Neural cell (in vitro differentiated cells): ENCODE measurements around the gene COG7.
"Not testable (repeated sequence)": the region's sequence is repeated elsewhere in the genome, so short reads cannot be mapped to it uniquely, and the experiment has no call there.

ENCODE experiments used
- CTCF ChIP-seq: fragments of 450-650 bp; IDR thresholded peaks from 2 replicates; pipeline ENCODE4 v1.5.1; 2014; ENCODE audit warnings: antibody characterized with exemption, mild to moderate bottlenecking, moderate library complexity; ENCODE audit not compliant: poor library complexity, severe bottlenecking
- EP300 ChIP-seq: fragments of 450-650 bp; conservative IDR thresholded peaks from 2 replicates; pipeline ENCODE4 v1.6.1; 2014; ENCODE audit warnings: antibody characterized with exemption, mild to moderate bottlenecking, moderate library complexity; ENCODE audit not compliant: poor library complexity, severe bottlenecking
- EZH2 ChIP-seq: fragments of 200-600, 300-800 bp; shearing (Covaris generic), sonication (generic); IDR thresholded peaks from 2 replicates; pipeline ENCODE4 v1.6.1; 2014; ENCODE audit warnings: antibody characterized with exemption, low read length, borderline replicate concordance, mild to moderate bottlenecking; ENCODE audit not compliant: insufficient read depth, poor library complexity, severe bottlenecking
- MXI1 ChIP-seq: fragments of 450-650 bp; conservative IDR thresholded peaks from 2 replicates; pipeline ENCODE4 v1.6.1; 2014; ENCODE audit warnings: antibody characterized with exemption, mild to moderate bottlenecking; ENCODE audit not compliant: poor library complexity, severe bottlenecking
- RAD21 ChIP-seq: fragments of 450-650 bp; conservative IDR thresholded peaks from 2 replicates; pipeline ENCODE4 v1.6.1; 2014; ENCODE audit warnings: antibody characterized with exemption, mild to moderate bottlenecking, moderate library complexity
- SMC3 ChIP-seq: fragments of 450-650 bp; conservative IDR thresholded peaks from 2 replicates; pipeline ENCODE4 v1.6.1; 2014; ENCODE audit warnings: antibody characterized with exemption, mild to moderate bottlenecking, moderate library complexity; ENCODE audit not compliant: poor library complexity
- TAF1 ChIP-seq: IDR thresholded peaks from 2 replicates; pipeline ENCODE4 v1.6.1; 2012; ENCODE audit warnings: low read depth

GRCh38 chr16:23366341-23366740, 86.6 kb downstream of the COG7 start:
- not testable (repeated sequence) for TF ChIP-seq CTCF, SMC3, EP300, TAF1, EZH2, RAD21, MXI1
